HepG2 (cell line): ENCODE results near the gene DNASE1. TPM values are rescaled to one million over a fixed set of nuclear protein-coding genes. Genes with fewer than 3 reads are reported as not detected.
A peak's percentile ranks its signal among the peaks of the same experiment; 100 is the strongest.

Experiments used
- ATAC-seq: fragments of 200-7000 bp; cut with Tn5 transposase; 3 replicates; pipeline ENCODE4 v1.9.1; 2020; ENCODE audit warnings: mild to moderate bottlenecking, moderate library complexity
- BruUV-seq: library from RNA; stranded (reverse); fragments of 400-500 nt; replicated peaks from 2 replicates; lab custom pipeline; 2021; lab: Mats Ljungman, UMichigan
- CTCF ChIA-PET: fragments of 300-600 bp; formaldehyde crosslinking; extraction: SDS; loops from one replicate; lab custom pipeline; 2021; ENCODE audit warnings: low total read pairs, inconsistent platforms, low intra/inter-chr PET ratio; lab: Yijun Ruan, JAX
- POLR2A ChIA-PET: fragments of 350-600 bp; sonication (Branson Sonifier 250); formaldehyde crosslinking; loops from one replicate; lab custom pipeline; 2020; ENCODE audit warnings: antibody characterized with exemption, inconsistent platforms; lab: Yijun Ruan, JAX
- DNase-seq: peaks from one replicate; pipeline ENCODE4 v3.0.0-alpha.2; 2015; ENCODE audit warnings: low spot score
- FAIRE-seq: peaks from 3 replicates; lab custom pipeline; 2011; peaks lifted over from hg19 to GRCh38; lab: Jason Lieb, UNC
- H2AFZ ChIP-seq: one replicate; pipeline ENCODE4 v1.6.1; 2011; ENCODE audit warnings: low read length, inconsistent platforms
- H3K27ac ChIP-seq: fragments of 300-600 bp; 3 replicates; pipeline ENCODE4 v1.8.0; 2011; ENCODE audit warnings: mixed run types, mild to moderate bottlenecking, mixed read lengths, low read length, inconsistent platforms; ENCODE audit not compliant: insufficient read depth; ENCODE audit errors: extremely low read length
- H3K27me3 ChIP-seq, 2 experiments: fragments of 200-600 bp in 1 of 2; 2 replicates in 1 of 2; 3 replicates in 1 of 2; pipeline versions ENCODE4 v1.6.0 to v1.8.0; 2011; ENCODE audit warnings: low read length in 2 of 2, mild to moderate bottlenecking in 2 of 2, moderate library complexity in 2 of 2, inconsistent platforms in 1 of 2; ENCODE audit not compliant: insufficient read depth in 2 of 2, control insufficient read depth in 1 of 2
- H3K36me3 ChIP-seq, 2 experiments: fragments of 200-600 bp in 1 of 2; replicated peaks in 1 of 2; 2 replicates in 1 of 2; 3 replicates in 1 of 2; pipeline versions ENCODE4 v1.5.1 to v1.8.0; 2011; ENCODE audit warnings: low read length in 2 of 2, inconsistent platforms in 1 of 2; ENCODE audit not compliant: insufficient read depth in 2 of 2, control insufficient read depth in 1 of 2
- H3K4me1 ChIP-seq: 2 replicates; pipeline ENCODE4 v1.5.1; 2012; ENCODE audit warnings: low read length, inconsistent platforms; ENCODE audit not compliant: insufficient read depth
- H3K4me2 ChIP-seq: 2 replicates; pipeline ENCODE4 v1.6.0; 2011; ENCODE audit warnings: low read depth, low read length, inconsistent platforms
- H3K4me3 ChIP-seq, 3 experiments: fragments of 200-600 bp in 1 of 3; sonication (generic), shearing (Covaris generic) in 1 of 3; replicated peaks in 1 of 3; 2 replicates each; pipeline ENCODE4 v1.5.1; 2011 to 2016; ENCODE audit warnings: low read length in 3 of 3, inconsistent platforms in 2 of 3, low read depth in 2 of 3, mild to moderate bottlenecking in 2 of 3, control low read depth in 1 of 3, mixed read lengths in 1 of 3; ENCODE audit not compliant: insufficient read depth in 1 of 3
- H3K79me2 ChIP-seq: one replicate; pipeline ENCODE4 v1.6.1; 2011; ENCODE audit warnings: low read length, inconsistent platforms; ENCODE audit not compliant: insufficient read depth
- H3K9ac ChIP-seq: 2 replicates; pipeline ENCODE4 v1.6.0; 2011; ENCODE audit warnings: mild to moderate bottlenecking, low read depth, low read length, inconsistent platforms; ENCODE audit not compliant: insufficient read depth
- H3K9me3 ChIP-seq: 2 replicates; pipeline ENCODE4 v1.5.1; 2012; ENCODE audit warnings: mild to moderate bottlenecking, low read length
- H4K20me1 ChIP-seq: 2 replicates; pipeline ENCODE4 v1.6.0; 2011; ENCODE audit warnings: inconsistent platforms, mild to moderate bottlenecking, low read length, moderate library complexity; ENCODE audit not compliant: insufficient read depth
- AGO2 ChIP-seq: fragments of 200-400 bp; formaldehyde crosslinking; optimal IDR thresholded peaks from 2 replicates; pipeline ENCODE3; 2017; ENCODE audit warnings: mild to moderate bottlenecking, low read depth, low read length, moderate library complexity
- POLR2A ChIP-seq, 2 experiments: IDR thresholded peaks; 2 replicates each; pipeline ENCODE4 v1.6.1; 2011; ENCODE audit warnings: low read depth in 2 of 2, low read length in 2 of 2, mild to moderate bottlenecking in 1 of 2, moderate library complexity in 1 of 2; ENCODE audit not compliant: insufficient read depth in 1 of 2
- PTBP1 ChIP-seq: fragments of 200-400 bp; formaldehyde crosslinking; IDR thresholded peaks from 2 replicates; pipeline ENCODE4 v1.6.1; 2018; ENCODE audit warnings: low read length, low read depth; ENCODE audit not compliant: poor library complexity, severe bottlenecking
- RBM22 ChIP-seq: fragments of 200-400 bp; formaldehyde crosslinking; optimal IDR thresholded peaks from 2 replicates; pipeline ENCODE3; 2017; ENCODE audit warnings: mild to moderate bottlenecking, low read length, moderate library complexity
- SP4 ChIP-seq: sonication (generic); formaldehyde crosslinking; IDR thresholded peaks from 2 replicates; pipeline ENCODE4 v1.8.1; 2023; ENCODE audit warnings: mild to moderate bottlenecking, missing genetic modification reagents
- ZBTB33 ChIP-seq: sonication (generic); formaldehyde crosslinking; IDR thresholded peaks from 2 replicates; pipeline ENCODE4 v1.4.0; 2020; ENCODE audit warnings: missing genetic modification reagents
- ZNF616 ChIP-seq: sonication (generic); formaldehyde crosslinking; IDR thresholded peaks from 2 replicates; pipeline ENCODE4 v1.5.0; 2020; ENCODE audit warnings: low read depth, mild to moderate bottlenecking, missing genetic modification reagents
- ZNF687 ChIP-seq: sonication (generic); formaldehyde crosslinking; IDR thresholded peaks from 2 replicates; pipeline ENCODE4 v1.5.1; 2020; ENCODE audit warnings: mild to moderate bottlenecking, missing genetic modification reagents, moderate library complexity
- WGBS: methylation state at CpG from one replicate; pipeline ENCODE4 v1.1.6; 2017; ENCODE audit warnings: low lambda C conversion rate; 5-methylcytosine and 5-hydroxymethylcytosine counted together
- in situ Hi-C: cut with HindIII; loops from 2 replicates; pipeline ENCODE4 v1.10.0; 2017; ENCODE audit warnings: low pct_unique_long_range_greater_than_20kb; ENCODE audit not compliant: extremely low pct_ligation_motif_present
- intact Hi-C: fragments of 100-400 bp; cut with micrococcal nuclease; formaldehyde crosslinking; loops from one replicate; pipeline ENCODE4 v1.10.0; 2022; ENCODE audit not compliant: unreplicated experiment
- polyA plus RNA-seq, 8 experiments: library from polyadenylated mRNA; depleted of rRNA in 3 of 8; stranded (reverse) in 7 of 8; unstranded in 1 of 8; fragments of >200 nt; fragmentation: Illumina TruSeq in 4 of 8; extraction: Trizol in 4 of 8; gene quantifications; 2 replicates each; pipeline versions ENCODE4 v1.2.1 to v1.2.3, GENCODE V29; 2011 to 2016; ENCODE audit warnings: low read depth in 4 of 8, missing spikeins in 1 of 8, mixed read lengths in 1 of 8; ENCODE audit not compliant: insufficient read depth in 1 of 8
- total RNA-seq, 5 experiments: library from RNA; depleted of rRNA; stranded (reverse); fragments of >200 nt; fragmentation: Illumina TruSeq; extraction: Trizol; gene quantifications; 2 replicates each; pipeline ENCODE4 v1.2.3, GENCODE V29; 2016; ENCODE audit warnings: low read depth in 1 of 5

DNASE1 gene
- total and polyA plus RNA-seq, 2 of the 13 experiments (the other 11 are each of a cell fraction or from before 2014, with no cell fraction given), result 7.1 to 11.1 TPM

- no peak for ATAC-seq
- H3K79me2 ChIP-seq, result no peaks in the 10 kb centered on the region
- no peaks in the 10 kb centered on the region for H3K27me3 ChIP-seq
- no peaks in the 10 kb centered on the region for H3K9me3 ChIP-seq
- no peaks in the 10 kb centered on the region for H4K20me1 ChIP-seq
- no peak overlapping the region for H3K9ac ChIP-seq
- 93% methylated on average over 18 of the region's 42 CpGs for WGBS
- no peak for DNase-seq
- no peak overlapping the region for H3K4me3 ChIP-seq
- no peak overlapping the region for H3K27ac ChIP-seq
- peaks cover 42% of the 10 kb centered on the region for H3K4me1 ChIP-seq
- in situ Hi-C loops (no loop called here), intact Hi-C loops (loop anchor here (2.0 kb wide), 1 partner anchor 38 kb away; no protein-coding TSS in a partner anchor)
- H2AFZ ChIP-seq, result no peak overlapping the region
- POLR2A ChIA-PET, result no interaction called here
- H3K4me2 ChIP-seq, result no peak overlapping the region
- no TSS peak for BruUV-seq
- H3K36me3 ChIP-seq, result peaks cover 18 to 53% of the 10 kb centered on the region in 2 experiments
- CTCF ChIA-PET, result no interaction called here
- no peak for FAIRE-seq
- no peak for TF ChIP-seq ZNF616 (CRISPR knock-in tag)
- peak; percentile 22; the same call in 1 of the 2 replicates for TF ChIP-seq ZNF687 (CRISPR knock-in tag)
- TF ChIP-seq ZBTB33 (CRISPR knock-in tag), result peak; percentile 37; the same call in 1 of the 2 replicates
- TF ChIP-seq PTBP1, result no peak
- TF ChIP-seq SP4 (CRISPR knock-in tag), result no peak
- peak in 1 of 2 experiments; percentile 18; a peak in 1 of 4 replicates for TF ChIP-seq POLR2A (IDR thresholded peaks at IDR 0.05; ENCODE audit: insufficient read depth in 1 of 2, low read depth in 2 of 2, low read length in 2 of 2)
- peak; percentile 55 for TF ChIP-seq RBM22
- TF ChIP-seq AGO2, result peak; percentile 51
These were observed 2.3 kb downstream of the DNASE1 start for GRCh38 chr16:3656491-3657468.
